Activated CD4-positive, CD25-positive, alpha-beta regulatory T cell treated with anti-CD3 and anti-CD28 coated beads, Interleukin-2, amount 50 U/mL, for 24 hours (primary cell): ENCODE measurements around the gene EHD4.

ENCODE experiments used
- ATAC-seq, 2 donors: fragments of 150-1000 bp; cut with Tn5 transposase; one replicate each; pipeline ENCODE4 v1.10.0; 2021; ENCODE audit warnings: mild to moderate bottlenecking in 1 of 2, moderate library complexity in 1 of 2

Gene EHD4

DNA sequence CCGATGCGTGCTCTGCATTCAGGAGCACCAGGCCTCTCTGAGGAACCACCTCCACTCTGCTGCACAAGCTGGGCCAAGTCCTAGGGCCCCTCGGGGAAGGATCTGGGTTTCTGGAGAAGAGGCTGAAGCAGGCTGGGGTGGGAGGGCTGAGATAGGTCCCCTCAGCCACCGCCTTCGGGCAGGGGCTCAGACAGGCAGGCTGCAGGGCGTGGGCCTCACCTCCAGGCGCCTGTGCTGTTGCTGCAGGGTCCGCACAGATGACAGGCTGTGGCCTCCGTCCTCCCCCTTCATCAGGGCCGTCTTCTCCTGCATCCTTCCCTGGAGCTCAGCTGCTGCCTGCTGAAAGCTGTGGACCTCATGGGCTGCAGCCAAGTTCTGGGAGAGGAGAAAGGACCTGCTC lies 118.5 kb downstream of the EHD4 start:
- no peak for ATAC-seq

DNA sequence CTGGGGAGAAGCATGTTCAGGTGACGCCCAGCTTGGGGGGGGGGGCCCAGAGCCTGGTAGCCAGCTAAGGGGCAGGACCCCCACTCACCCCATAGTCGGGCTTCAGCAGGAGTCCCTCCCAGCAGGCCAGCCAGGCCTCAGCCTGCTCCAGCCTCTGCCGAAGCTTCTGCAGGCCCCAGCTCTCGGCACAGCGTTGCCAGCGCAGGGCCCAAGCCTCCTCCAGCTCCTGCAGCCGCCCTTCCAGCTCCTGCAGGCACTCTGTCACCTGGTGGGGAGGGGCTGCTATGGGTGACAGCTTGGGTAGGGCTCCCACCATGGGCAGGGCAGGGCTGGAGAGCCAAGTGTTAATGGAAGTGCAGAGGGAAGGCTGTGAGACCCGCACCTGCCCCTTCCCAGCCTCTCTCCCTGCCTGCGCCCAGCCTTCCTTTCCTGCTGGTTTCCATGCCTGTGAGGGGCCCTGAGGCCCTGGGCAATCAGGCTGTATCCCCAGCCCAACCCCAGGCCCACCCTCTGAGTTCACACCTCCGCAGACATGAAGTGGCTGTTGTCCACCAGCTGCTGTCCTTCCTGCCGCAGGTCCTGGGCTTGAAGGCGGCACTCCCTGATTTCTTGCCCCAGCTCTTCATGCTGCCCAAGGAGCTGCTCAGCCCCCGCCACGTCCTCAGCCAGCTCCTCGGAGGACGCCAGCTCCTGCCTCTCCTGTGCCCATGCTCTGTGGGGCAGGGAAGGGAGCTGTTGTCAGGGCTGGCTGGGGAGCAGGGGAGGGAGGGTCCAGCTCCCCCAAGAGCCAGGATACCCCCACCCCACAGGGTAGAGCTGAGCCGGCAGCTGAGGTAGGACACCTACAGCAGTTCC lies 119.4 kb downstream of the EHD4 start:
- ATAC-seq = no peak

DNA sequence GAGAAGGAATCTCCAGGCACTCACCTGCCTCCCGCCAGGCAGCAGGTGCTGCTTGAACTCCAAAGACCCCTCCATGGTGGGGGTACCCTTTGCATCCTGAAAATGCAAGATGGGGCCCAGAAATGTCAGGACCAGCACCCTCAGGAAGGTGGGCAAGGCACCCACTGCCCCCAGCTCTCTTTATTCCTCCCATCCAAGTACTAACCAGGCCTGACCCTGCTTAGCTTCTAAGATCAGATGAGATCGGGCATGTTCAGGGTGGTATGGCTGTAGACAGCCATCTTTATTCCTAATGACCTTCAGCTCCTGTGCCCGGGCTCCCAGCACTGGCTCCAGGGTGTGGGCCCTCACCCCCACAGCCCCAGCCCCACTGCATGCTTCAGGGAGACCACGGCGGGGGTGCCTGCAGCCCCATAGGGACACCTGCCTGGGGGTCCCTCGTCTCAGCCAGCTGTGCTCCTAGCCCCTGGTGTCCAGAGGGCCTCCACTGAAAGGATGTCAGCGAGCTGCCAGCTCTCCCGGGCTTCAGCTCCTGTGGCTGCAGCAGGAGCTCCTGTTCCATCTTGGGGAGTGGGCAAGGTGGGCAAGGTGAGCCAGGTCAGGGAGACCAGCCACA lies 120.5 kb downstream of the EHD4 start:
- ATAC-seq = no peak

DNA sequence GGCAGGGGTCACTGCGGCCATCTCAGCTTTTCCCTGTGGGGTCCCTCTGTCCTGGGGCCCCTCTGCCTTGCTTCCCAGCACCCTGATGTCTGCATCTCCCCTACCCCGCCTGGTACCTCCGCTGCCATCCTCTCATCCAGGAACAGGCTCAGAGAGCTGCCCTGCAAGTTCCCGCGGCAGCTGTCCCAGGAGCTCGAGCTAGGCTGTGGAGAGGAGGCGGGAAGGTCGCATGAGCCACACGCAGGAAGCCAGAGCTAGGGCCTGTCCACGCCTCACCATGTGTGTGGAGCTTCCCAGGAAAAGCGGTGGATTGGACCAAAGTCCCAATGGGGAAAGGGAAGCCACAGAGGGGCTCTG lies 121.2 kb downstream of the EHD4 start:
- no peak for ATAC-seq

DNA sequence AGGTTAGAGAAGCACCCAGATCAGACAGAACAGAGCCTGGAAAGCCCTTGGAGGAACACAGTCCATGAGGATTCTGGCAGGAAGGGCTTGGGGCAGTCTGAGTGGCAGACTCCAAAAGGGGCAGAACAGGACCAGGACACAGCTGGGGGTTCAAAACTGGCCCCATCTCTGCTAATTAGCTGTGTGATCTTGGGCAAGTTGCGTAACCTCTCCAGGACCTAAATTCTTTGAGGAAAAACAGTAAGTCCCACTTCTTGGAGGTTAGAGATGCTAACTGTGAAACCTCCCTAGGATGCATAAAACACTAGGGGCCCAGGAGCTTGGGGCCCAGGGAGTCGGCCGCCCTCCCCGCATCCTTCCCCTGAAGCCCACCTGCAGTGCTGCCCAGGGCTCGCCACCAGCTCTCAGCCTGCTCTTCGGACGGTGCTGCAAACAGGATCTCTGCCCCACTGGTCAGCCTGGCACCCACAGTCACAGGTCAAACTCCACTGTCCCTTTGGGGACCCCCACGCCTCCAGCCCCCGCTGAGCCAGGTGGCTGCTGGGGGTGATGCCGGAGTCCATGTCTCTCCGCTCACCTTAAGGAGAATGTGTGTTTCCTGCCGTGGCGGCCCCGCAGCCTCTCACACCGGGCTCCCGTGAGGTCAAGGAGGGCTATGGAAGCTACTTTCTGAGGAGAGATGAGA lies 121.7 kb downstream of the EHD4 start:
- no peak for ATAC-seq

DNA sequence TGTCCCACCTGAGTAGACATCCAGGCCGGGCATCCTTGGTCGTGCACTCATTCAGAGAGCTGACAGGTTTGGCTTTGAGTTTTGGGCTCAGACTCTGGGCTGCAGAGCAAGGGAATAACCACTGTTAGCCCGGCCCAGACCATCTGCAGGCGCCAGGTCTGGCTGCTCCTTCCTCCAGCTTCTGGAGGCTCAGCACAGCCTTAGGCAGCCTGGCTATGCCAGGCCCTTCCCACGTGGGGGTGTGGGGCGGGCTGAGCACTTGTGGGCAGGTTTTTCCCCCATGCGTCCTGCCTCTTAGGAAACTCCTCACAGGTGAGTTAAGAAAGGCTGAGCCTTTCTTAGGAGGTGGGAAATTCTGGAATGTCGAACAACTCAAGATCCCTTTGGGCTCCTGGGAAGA lies 122.5 kb downstream of the EHD4 start:
- ATAC-seq = no peak

DNA sequence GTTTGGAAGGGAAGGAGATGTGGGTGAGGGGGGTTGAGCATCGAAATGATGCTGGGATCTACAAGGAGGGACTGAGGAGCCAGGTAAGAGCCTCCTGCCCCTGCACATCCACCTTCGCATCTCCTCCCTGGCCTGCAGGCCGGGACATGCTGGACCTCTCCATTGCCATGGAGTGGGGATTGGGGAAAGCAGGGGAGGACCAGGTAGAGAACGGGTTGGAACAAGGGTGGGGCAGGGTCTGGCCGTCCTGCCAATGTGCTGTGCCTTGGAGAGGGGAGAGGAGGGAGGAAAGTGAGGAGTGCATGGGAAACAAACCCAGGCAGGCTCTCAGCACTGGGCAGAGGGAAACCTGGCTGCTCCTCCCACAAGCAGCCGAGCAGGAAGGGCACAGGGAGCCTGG lies 123.2 kb downstream of the EHD4 start:
- ATAC-seq = no peak

DNA sequence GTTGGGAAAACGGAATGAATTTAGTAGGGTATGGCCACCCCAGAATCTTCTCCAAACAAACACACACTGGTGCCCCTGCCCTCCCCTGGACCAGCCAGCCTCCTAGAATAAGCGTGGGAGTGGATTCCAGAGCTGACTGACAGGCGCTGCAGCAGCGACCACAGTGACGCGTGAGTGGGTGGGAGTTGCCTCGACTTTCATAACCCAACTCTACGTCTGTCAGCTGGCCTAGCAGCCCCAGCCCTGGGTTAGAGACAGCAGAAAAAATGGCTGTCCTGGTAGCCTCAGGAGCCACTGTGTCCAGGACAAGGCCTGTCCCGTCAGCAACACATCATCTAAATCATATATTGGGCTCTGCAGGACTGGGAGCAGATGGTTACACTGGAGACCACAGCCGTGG lies 123.7 kb downstream of the EHD4 start:
- ATAC-seq = peak; percentile 39 to 62

DNA sequence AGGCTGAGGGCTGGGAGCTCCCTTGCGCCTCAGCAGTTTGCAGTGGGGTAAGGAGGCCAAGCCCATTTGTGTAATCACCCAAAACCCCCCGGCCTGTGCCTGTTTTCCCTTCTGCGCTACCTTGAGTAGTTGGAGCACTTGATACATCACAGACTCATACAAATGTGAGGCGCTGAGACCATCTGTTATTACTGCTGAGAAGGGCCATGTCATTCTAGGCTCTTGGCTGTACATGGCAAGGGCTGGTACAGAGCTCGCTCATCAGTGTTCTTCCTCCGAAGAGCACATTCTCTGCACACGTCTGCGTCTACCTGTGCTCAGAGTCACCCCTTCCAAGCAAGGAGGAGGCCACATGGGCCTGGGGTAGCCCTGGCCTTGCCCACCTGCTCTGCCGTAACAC lies 124.4 kb downstream of the EHD4 start:
- no peak for ATAC-seq

DNA sequence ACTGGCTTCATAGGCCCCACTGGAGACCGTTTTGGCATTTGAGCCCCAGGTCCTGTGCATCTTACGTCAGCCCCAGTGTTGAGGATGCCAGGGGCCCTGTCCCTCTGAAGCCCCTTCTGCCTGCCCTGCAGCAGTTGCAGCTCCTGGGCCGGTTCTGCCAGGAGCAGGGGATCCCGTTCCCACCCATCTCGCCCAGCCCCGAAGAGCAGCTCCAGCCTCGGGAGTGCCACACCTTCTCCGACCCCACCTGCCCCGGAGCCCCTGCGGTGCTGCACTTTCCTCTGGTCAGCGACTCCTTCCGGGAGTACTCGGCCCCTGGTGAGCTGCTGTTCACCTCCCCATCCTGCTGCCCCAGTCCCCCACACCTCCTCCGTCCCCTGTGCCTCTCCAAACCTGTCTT lies 125.2 kb downstream of the EHD4 start:
- no peak for ATAC-seq
